Measurements from ENCODE around the gene DAB1.

The DAB1 gene

DNA sequence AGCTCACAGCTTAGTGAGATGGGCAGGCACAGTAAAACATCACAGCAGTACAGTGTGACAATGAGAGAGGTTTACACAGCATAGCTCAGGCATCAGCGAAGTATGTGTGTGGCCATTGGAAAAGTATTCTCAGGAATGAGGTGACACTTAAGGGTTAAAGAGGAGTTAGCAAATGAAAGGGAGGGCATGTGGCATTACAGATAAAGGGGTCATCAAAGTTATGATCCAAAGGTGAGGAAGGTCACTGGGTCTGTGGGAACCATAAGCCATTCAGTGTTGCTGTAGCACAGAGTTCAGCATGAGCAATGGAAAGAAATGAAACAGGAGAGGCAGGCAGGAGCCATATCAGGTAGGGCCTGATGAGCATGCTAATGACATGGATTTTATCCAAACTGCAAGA is 453.6 kb downstream of the DAB1 start:
- TF ChIP-seq, protein P1, sequence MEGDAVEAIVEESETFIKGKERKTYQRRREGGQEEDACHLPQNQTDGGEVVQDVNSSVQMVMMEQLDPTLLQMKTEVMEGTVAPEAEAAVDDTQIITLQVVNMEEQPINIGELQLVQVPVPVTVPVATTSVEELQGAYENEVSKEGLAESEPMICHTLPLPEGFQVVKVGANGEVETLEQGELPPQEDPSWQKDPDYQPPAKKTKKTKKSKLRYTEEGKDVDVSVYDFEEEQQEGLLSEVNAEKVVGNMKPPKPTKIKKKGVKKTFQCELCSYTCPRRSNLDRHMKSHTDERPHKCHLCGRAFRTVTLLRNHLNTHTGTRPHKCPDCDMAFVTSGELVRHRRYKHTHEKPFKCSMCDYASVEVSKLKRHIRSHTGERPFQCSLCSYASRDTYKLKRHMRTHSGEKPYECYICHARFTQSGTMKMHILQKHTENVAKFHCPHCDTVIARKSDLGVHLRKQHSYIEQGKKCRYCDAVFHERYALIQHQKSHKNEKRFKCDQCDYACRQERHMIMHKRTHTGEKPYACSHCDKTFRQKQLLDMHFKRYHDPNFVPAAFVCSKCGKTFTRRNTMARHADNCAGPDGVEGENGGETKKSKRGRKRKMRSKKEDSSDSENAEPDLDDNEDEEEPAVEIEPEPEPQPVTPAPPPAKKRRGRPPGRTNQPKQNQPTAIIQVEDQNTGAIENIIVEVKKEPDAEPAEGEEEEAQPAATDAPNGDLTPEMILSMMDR (IDR thresholded peaks at IDR 0.05; ENCODE audit: extremely low read depth, insufficient read depth, missing control alignments), result no peak
- DNase-seq (ENCODE audit: low spot score), result no peak
- in situ Hi-C loops (cut with MboI; ENCODE audit: low pct_unique_long_range_greater_than_20kb, low sequenced_read_pairs, unreplicated experiment), result no loop called here

DNA sequence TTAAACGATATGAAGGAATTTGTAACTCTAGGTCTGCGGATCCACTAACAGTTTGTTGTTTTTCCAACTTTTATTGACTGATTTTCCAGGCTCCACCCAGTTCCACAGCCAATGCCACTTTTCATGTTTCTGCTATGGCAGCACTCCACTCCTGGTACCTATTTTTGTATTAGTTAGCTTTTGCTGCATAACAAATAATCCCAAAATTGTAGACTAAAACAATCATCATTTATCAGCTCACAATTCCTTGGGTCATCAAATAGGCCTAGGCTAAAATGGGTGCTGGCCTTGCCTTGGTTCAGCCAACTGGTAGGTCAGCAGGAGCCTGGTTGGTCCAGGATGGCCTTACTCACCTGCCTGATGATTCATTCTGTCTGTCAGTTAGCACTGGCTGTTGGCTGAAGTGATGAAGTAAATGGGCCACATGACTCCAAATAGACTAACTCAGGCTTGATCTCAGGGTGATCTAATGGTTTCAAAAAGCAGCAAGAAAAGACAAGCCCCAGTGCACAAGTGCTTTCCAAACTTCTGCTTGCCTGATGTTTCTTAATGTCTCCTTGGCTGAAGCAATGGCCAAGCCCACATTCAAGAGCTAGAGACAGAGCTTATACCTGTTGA is 454.9 kb downstream of the DAB1 start:
- DNase-seq (ENCODE audit: low spot score), result no peak
- in situ Hi-C loops (cut with MboI; ENCODE audit: low pct_unique_long_range_greater_than_20kb, low sequenced_read_pairs, unreplicated experiment), result no loop called here
- TF ChIP-seq, protein P1 (IDR thresholded peaks at IDR 0.05; ENCODE audit: extremely low read depth, insufficient read depth, missing control alignments), result no peak

DNA sequence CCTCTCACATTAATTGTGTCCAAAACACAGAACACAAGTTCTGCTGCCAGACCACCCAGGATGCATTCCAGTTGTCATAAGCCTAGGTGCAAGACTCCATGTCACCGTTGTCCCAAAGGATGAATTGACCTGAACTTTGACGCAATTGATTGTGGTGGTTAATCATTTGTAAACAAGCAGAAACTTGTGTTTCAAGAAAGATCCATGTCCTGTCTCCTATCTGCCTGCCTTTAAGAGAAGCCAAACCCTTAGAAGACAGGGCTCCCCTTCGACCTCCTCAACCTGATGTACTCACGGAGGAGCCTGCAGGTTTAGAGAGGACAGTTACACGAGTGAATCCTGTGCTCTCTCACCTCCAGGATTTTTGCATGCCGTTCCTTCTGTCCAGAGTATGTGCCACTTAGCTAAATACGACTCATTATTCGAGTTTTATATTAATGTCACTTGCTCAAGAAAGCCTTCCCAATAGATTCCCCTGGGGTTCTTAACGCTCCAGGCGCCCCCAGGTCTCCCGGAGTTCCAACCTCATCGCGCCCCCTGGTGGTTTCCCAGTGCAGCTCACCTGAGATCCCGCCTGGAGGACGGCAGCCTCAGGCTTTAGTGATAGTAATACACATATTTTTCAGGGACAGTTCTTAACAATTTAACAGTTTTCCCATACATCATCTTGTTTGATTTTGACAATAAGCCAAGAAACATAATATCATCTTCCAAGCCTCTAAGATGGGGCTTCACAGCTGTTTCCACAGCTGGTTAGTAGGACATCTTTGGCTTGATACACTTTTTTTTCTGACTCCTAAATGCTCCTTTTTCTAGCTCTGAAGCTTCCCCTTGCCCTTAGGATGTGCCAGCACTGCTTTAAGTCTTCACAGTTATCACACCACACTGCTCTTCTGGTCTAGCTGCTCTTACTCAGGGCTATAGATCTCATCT is 455.7 kb downstream of the DAB1 start:
- TF ChIP-seq, protein P1 (IDR thresholded peaks at IDR 0.05; ENCODE audit: extremely low read depth, insufficient read depth, missing control alignments), result peak; percentile 32

DNA sequence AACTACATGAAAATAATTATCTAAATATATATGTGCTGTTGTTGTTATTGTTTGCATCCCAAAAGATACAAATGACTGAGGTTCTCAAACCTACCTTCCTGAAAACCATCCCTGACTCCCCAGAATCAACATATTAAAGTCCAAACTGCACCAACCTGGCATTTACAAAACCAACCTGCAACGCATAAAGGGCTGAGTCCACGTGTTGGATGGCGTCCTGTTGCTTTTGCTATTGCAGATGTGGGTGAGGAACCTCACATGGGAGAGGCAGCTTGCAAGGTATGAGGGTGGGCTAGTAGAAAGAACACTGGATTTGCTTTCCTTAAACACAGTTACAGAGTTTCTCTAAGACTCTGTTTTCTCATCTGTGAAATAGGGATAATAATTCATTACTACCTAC is 456.5 kb downstream of the DAB1 start:
- in situ Hi-C loops (cut with MboI; ENCODE audit: low pct_unique_long_range_greater_than_20kb, low sequenced_read_pairs, unreplicated experiment), result no loop called here
- TF ChIP-seq, protein P1 (IDR thresholded peaks at IDR 0.05; ENCODE audit: extremely low read depth, insufficient read depth, missing control alignments), result no peak
- DNase-seq (ENCODE audit: low spot score), result no peak

More for the DNA sequence above, 455.7 kb downstream of the DAB1 start:
- in situ Hi-C loops (cut with MboI; ENCODE audit: low pct_unique_long_range_greater_than_20kb, low sequenced_read_pairs, unreplicated experiment), result no loop called here
- DNase-seq (ENCODE audit: low spot score), result no peak

DNA sequence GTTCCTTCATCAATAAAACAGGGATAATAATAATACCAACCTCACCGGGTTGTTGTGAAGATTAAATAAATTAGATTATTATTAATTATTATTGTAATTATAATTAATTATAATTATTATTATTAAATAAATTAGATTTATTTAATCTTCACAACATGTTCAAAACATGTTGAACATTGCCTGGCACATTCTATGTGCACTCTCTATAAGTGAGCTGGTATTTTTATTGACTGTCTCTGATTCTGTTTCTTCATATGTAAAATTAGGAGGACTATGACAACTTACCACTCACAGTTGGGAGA is 457.2 kb downstream of the DAB1 start:
- DNase-seq (ENCODE audit: low spot score), result no peak
- TF ChIP-seq, protein P1 (IDR thresholded peaks at IDR 0.05; ENCODE audit: extremely low read depth, insufficient read depth, missing control alignments), result no peak
- in situ Hi-C loops (cut with MboI; ENCODE audit: low pct_unique_long_range_greater_than_20kb, low sequenced_read_pairs, unreplicated experiment), result no loop called here

DNA sequence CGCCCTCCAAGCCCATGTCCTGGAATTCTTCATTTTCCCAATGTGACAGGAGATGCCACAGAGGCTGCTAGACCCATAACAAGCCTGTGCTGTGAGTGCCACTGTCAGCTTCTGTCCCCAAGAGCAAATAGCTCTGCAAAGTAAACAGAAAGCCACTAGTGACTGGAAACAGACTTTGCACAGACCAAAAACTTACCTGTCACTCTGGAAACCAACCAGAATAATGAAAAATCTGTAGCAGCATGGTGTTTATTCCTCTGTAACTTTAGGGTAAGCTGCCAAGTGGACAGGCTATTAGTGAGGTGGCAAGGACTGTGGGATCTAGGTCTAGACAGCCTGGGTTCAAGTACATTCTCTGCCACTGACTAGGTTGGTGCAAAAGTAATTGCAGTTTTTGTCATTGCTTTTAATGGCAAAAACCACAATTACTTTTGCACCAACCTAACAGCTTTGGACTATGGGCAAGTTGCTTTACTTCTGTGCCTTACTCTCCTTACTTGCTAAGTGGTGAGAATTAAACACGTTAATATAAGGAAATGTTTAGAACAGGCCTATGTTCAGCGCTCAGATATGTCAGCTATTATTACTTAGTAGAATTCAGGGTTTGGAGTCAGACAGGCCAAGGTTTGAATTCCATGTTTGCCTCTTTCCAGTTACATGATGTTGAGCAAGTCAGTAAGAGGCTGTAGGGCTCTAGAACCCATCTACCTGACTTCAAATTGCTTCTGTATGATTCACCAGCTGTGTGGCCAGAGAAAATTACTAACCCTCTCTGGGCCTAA is 457.8 kb downstream of the DAB1 start, which contains the start of gene C8B:
Gene C8B (minus strand): TSS at position 100 of the 782 bp plus-strand sequence. CDS start 67 bp downstream, at position 33.
- DNase-seq (ENCODE audit: low spot score), result no peak
- in situ Hi-C loops (cut with MboI; ENCODE audit: low pct_unique_long_range_greater_than_20kb, low sequenced_read_pairs, unreplicated experiment), result no loop called here

More for the DNA sequence above, 457.8 kb downstream of the DAB1 start, which contains the start of gene C8B:
- TF ChIP-seq, protein P1 (IDR thresholded peaks at IDR 0.05; ENCODE audit: extremely low read depth, insufficient read depth, missing control alignments), result no peak

Measured in GM13977 (cell line).